Left lung (tissue), 10 donors: ENCODE data around the gene SNX11. TPM values are rescaled to one million over a fixed set of nuclear protein-coding genes. Genes with fewer than 3 reads are reported as not detected.

Experiments used
- ATAC-seq: fragments of 200-7000 bp; cut with Tn5 transposase; one replicate; pipeline ENCODE4 v1.9.1; 2020; ENCODE audit warnings: moderate library complexity
- DNase-seq, 4 donors: peaks; one replicate each; pipeline ENCODE4 v3.0.0-alpha.2; 2013 to 2020
- H3K27ac ChIP-seq, 2 donors: fragments of 200-600 bp; sonication (generic) in 1 of 2; one replicate each; pipeline versions ENCODE4 v1.5.0 to v1.8.0; 2020 to 2021
- H3K27me3 ChIP-seq, 2 donors: fragments of 200-600 bp; sonication (generic) in 1 of 2; one replicate each; pipeline versions ENCODE4 v1.5.0 to v1.8.0; 2020 to 2021
- H3K36me3 ChIP-seq, 2 donors: fragments of 200-600 bp; sonication (generic) in 1 of 2; one replicate each; pipeline versions ENCODE4 v1.5.0 to v1.8.0; 2020 to 2021
- H3K4me1 ChIP-seq, 2 donors: fragments of 200-600 bp; one replicate each; pipeline ENCODE4 v1.8.0; 2021
- H3K4me3 ChIP-seq, 2 donors: fragments of 200-600 bp; sonication (generic) in 1 of 2; one replicate each; pipeline versions ENCODE4 v1.5.0 to v1.8.0; 2020 to 2021; ENCODE audit warnings: mild to moderate bottlenecking in 1 of 2
- H3K9me3 ChIP-seq, 2 donors: fragments of 200-600 bp; sonication (generic) in 1 of 2; one replicate each; pipeline versions ENCODE4 v1.5.0 to v1.8.0; 2020 to 2021
- CTCF ChIP-seq, 2 donors: fragments of 200-600 bp; sonication (generic) in 1 of 2; IDR thresholded peaks; one replicate each; pipeline versions ENCODE4 v1.5.0 to v1.8.0; 2021; ENCODE audit warnings: antibody characterized with exemption in 2 of 2
- intact Hi-C, 2 donors: fragments of 100-400 bp; cut with DNase I; formaldehyde crosslinking; loops; one replicate each; pipeline versions ENCODE4 v1.11.2 to v1.14.2; 2022
- polyA plus RNA-seq, 6 donors: library from polyadenylated mRNA; unstranded; fragments of 120-200 nt; gene quantifications; one replicate each; pipeline ENCODE4 v1.2.1, GENCODE V29; 2013; ENCODE audit not compliant: insufficient read length in 6 of 6
- total RNA-seq, 2 donors: library from RNA; stranded (reverse); fragmentation: NEBNext Ultra II Directional; extraction: Animal tissue kit (Norgen Biotek cat#: 25700); gene quantifications; one replicate each; pipeline ENCODE4 v1.2.1, GENCODE V29; 2021
- donor health status: DM: no; HTN: yes; CAD: no.
- donor health status: DM: no; HTN: no; CAD: no.

SNX11 gene
- total and polyA plus RNA-seq, 8 donors: 12.2 to 32.4 (median 13.5) TPM

GRCh38 chr17:48125829-48126531, 18.4 kb downstream of the SNX11 start:
- peaks cover 0 to 62% of the 10 kb centered on the region in 2 donors for H3K36me3 ChIP-seq
- H3K27ac ChIP-seq: no peak overlapping the region
- no peak overlapping the region for H3K4me3 ChIP-seq
- ATAC-seq: no peak
- no peaks in the 10 kb centered on the region for H3K9me3 ChIP-seq
- no peak for TF ChIP-seq CTCF (IDR thresholded peaks at IDR 0.05)
- intact Hi-C loops: loop anchor here in 1 of 2 donors (10.0 kb wide), 1 partner anchor 101 kb away; no protein-coding TSS in a partner anchor
- DNase-seq: no peak
- no peaks in the 10 kb centered on the region for H3K27me3 ChIP-seq
- H3K4me1 ChIP-seq: no peaks in the 10 kb centered on the region

DNA sequence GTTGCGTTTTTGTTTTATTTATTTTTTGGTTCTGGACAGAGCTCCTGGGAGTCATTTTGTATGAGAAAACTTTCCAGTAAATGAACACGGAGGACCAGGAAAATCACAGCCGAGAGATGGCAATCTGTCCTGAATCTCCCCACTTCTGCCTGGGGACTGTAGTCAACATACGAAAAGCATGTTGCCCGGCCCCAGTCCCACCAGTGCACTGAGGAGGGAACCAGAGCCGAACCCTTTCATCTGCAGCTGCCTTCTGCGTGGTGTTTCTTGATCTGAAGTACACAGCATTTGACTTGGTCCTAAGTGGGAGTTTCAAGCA, 18.9 kb downstream of the SNX11 start:
- Histone ChIP-seq H3K9me3 (no peaks in the 10 kb centered on the region), H3K4me3 (no peak overlapping the region), H3K27me3 (no peaks in the 10 kb centered on the region), H3K27ac (no peak overlapping the region), H3K36me3 (peaks cover 0 to 57% of the 10 kb centered on the region in 2 donors), H3K4me1 (no peaks in the 10 kb centered on the region)
- no peak for DNase-seq
- intact Hi-C loops: loop anchor here in 1 of 2 donors (10.0 kb wide), 1 partner anchor 102 kb away; no protein-coding TSS in a partner anchor
- TF ChIP-seq CTCF (IDR thresholded peaks at IDR 0.05): no peak
- ATAC-seq: no peak

DNA sequence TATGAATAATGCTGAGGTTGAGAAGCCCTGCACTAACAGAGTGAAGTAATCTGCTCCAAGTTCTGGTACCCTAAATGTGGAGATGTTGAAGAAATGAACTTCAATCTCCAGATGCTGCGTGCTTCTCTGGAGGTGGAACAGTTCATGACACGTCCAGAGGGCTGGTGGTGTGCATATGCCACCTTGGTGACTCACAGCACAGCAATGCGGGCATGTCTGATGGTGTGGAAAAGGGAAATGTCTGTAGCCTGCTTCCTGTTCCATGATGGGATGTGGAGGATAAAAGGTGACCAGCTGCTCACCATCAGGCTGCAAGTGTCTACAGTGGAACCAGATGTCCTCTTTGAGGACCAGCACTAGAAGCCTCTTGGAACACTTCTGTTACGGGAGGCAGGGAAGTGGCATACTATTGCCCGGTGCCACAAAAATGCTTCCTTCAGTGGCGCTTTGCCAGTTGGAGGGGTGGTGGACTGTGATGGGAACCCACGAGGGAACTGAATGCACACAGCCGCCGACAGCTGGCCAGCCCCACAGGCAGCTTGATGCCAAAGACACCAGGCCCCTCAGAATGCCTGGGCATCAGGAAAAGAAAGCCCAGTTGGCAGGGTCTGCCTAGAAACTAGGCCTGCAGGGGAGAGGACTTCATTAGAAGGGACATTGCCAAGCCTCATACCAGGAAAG, 19.9 kb downstream of the SNX11 start:
- Histone ChIP-seq H3K27me3 (no peaks in the 10 kb centered on the region), H3K36me3 (peaks cover 0 to 47% of the 10 kb centered on the region in 2 donors), H3K9me3 (no peaks in the 10 kb centered on the region), H3K27ac (no peak overlapping the region), H3K4me3 (no peak overlapping the region), H3K4me1 (no peaks in the 10 kb centered on the region)
- peak; percentile 35 for ATAC-seq
- TF ChIP-seq CTCF (IDR thresholded peaks at IDR 0.05): no peak
- no peak for DNase-seq
- intact Hi-C loops: loop anchor here in 1 of 2 donors (10.0 kb wide), 1 partner anchor 103 kb away; no protein-coding TSS in a partner anchor

DNA sequence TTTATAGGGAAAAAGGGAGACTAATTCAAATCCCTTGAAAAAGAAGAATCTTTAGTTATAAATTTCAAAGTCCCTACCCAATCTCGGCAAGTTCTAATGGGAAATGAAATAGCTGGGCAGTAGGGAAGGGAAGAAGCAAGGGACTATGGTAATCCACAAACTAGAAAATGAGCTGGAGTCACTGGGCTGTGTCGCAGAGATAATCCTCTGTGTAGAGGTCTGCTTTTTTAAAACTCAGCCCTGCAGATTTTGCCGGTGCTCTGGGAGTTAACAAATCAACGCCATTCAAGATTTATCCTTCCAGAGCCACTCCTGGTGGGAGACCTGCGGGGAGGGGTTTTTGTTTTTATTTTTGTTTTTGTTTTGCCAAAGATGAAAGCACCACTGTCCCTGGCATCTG, 20.8 kb downstream of the SNX11 start:
- Histone ChIP-seq H3K9me3 (no peaks in the 10 kb centered on the region), H3K27me3 (no peaks in the 10 kb centered on the region), H3K27ac (no peak overlapping the region), H3K4me3 (no peak overlapping the region), H3K4me1 (no peaks in the 10 kb centered on the region), H3K36me3 (peaks cover 0 to 38% of the 10 kb centered on the region in 2 donors)
- no peak for TF ChIP-seq CTCF (IDR thresholded peaks at IDR 0.05)
- ATAC-seq (no peak), DNase-seq (no peak)
- intact Hi-C loops: loop anchor here in 1 of 2 donors (10.0 kb wide), 1 partner anchor 104 kb away; no protein-coding TSS in a partner anchor

DNA sequence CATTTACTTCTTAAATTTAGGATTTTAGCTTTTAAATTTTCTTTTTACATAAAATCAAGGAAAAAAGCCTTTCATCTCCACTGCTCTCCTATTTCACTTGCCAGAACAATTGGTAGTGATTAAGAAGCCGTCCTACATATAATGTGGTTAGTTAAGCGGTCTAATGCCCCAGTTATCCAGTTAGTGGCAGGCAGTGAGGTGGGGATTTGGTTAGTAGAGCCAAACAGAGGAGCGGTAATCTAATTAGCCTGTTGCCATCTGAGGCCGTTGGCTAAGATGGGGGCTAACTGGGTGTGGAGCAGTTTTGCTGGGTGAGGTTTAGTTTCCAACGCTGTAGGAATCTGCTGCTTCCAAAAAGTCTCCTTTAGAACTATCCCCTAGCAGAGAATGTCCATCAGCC, 22.4 kb downstream of the SNX11 start:
- H3K4me1 ChIP-seq: no peaks in the 10 kb centered on the region
- no peak overlapping the region for H3K27ac ChIP-seq
- no peak for TF ChIP-seq CTCF (IDR thresholded peaks at IDR 0.05)
- no peaks in the 10 kb centered on the region for H3K9me3 ChIP-seq
- no peaks in the 10 kb centered on the region for H3K27me3 ChIP-seq
- H3K36me3 ChIP-seq: peaks cover 0 to 22% of the 10 kb centered on the region in 2 donors
- no peak for DNase-seq
- intact Hi-C loops: loop anchor here (10.0 kb wide), 2 partner anchors 55 to 105 kb away; no protein-coding TSS in a partner anchor
- no peak for ATAC-seq
- H3K4me3 ChIP-seq: no peak overlapping the region
